HT-29 (cell line): ENCODE measurements around the gene SMYD3. TPM values are rescaled to one million over a fixed set of nuclear protein-coding genes. Genes with fewer than 3 reads are reported as not detected.
A peak's percentile ranks its signal among the peaks of the same experiment; 100 is the strongest.
"Not testable (repeated sequence)": the region's sequence is repeated elsewhere in the genome, so short reads cannot be mapped to it uniquely, and the experiment has no call there.

Source experiments
- DNase-seq: peaks from one replicate; pipeline ENCODE4 v3.0.0-alpha.2; 2015; ENCODE audit warnings: low spot score
- total RNA-seq: library from RNA; depleted of rRNA; stranded (reverse); fragments of >200 nt; shearing (Covaris generic); gene quantifications from 2 replicates; pipeline ENCODE4 v1.2.3, GENCODE V29; 2014

The SMYD3 gene
- total RNA-seq, 1 experiment from 2014 or later, result 24.3 TPM

- DNase-seq, result no peak
Measured at GRCh38 chr1:245742896-245743295, 764.2 kb downstream of the SMYD3 start.

GRCh38 chr1:245740336-245740735 is 766.7 kb downstream of the SMYD3 start:
- not testable (repeated sequence) for DNase-seq

GRCh38 chr1:245730801-245731200 is 776.3 kb downstream of the SMYD3 start:
- DNase-seq, result no peak

DNA sequence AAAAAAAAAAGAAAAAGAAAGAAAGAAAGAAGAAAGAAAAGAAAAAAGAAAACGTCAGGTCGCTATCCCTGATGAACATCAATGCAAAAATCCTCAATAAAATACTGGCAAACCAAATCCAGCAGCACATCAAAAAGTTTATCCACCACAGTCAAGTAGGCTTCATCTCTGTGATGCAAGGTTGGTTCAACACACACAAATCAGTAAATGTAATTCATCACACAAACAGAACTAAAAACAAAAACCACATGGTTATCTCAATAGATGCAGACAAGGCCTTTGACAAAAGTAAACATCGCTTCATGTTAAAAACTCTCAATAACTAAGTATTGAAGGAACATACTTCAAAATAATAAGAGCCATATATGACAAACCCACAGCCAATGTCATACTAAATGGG is 779.0 kb downstream of the SMYD3 start:
- not testable (repeated sequence) for DNase-seq

DNA sequence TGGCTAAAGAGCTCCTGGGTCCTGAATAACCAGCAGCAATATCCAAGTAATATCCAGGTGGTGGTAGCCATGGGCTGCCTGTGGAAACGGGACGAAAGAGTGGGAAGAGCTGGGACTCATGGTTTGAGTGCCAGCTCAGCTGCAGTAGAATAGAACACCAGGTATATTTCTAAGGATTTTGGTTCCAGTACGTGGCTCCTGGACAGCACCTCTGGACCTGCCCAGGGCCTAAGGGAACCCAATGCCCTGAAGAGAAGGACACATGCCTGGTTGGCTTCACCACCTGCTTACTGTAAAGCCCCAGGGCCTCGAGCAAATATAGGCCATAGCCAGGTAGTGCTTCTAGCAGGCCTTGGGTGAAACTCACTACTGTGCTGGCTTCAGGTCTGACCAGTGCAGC is 785.6 kb downstream of the SMYD3 start:
- no peak for DNase-seq

- DNase-seq, result no peak
Measured at GRCh38 chr1:245718951-245719350, 788.1 kb downstream of the SMYD3 start.

DNA sequence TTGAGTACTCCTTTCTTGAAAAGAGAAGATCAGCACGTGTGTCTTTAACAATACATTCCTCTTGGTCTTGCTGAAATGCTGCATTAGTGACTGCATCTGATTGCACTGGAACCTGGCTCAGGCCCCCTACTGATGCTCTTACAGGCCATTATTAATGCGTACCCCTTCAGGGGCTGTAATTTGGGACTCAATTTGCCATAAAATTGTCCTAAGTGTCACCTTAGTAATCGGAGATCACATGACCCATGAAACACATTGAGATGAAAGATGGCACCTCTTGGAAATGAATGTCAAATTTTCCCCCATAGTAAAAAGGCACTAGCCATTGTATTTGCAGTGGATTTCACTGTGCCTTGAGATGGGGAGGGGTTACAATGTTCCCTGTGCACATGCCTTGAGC is 789.0 kb downstream of the SMYD3 start:
- no peak for DNase-seq

- no peak for DNase-seq
Measured at GRCh38 chr1:245717611-245718010, 789.5 kb downstream of the SMYD3 start.

DNA sequence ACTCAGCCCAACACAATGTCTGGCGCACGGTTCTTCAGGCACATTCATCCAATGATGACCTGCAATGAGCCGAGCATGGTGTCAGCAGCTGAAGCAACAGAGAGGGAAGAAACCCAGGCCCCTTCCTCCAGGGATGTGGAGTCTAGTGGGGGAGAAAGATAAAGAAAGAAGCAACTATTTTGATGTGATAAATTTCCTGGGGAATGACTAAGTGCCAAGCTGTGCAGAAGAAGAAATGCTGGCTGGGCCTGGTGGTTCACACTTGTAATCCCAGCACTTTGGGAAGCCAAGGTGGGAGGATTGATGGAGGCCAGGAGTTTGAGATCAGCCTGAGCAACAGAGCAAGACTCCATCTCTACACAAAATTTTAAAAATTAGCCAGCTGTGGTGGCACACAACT is 790.5 kb downstream of the SMYD3 start:
- peak; percentile 11 for DNase-seq

DNA sequence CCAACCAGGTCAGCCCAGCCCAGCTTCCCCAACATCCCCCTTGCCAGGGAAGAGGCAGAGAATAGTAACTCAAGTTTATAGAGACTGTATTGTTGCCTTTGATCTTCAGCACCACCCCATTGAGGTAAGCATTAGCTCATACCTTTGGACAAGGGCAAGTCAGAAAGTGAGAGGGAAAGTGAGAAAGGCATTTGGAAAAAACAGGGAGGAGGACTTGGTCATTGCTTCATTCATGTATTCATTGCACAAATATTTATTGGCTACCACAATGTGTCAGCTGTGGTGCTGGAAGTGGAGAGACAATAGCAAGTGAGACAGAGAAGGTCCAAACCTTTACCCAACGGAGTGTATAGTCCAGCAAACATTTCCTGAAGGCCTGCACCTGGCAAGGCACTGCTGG is 791.1 kb downstream of the SMYD3 start:
- DNase-seq, result peak; percentile 90

GRCh38 chr1:245715291-245715701 is 791.8 kb downstream of the SMYD3 start:
- DNase-seq, result peak; percentile 68

DNA sequence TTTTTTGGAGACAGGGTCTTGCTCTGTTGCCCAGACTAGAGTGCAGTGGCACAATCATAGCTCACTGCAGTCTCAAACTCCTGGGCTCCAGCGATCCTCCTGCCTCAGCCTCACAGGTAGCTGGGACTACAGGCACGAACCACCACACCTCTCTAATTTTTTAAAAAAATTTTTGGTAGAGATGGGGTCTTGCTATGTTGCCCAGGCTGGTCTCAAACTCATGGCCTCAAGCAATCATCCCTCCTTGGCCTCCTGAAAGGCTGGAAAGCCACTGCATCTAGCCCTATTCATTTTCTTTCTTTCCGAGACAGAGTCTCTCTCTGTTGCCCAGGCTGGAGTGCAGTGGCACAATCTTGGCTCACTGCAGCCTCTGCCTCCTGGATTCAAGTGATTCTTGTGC is 793.1 kb downstream of the SMYD3 start:
- DNase-seq, result not testable (repeated sequence)

GRCh38 chr1:245710961-245711903 is 795.8 kb downstream of the SMYD3 start:
- DNase-seq, result no peak

- no peak for DNase-seq
Measured at GRCh38 chr1:245707941-245708340, 799.1 kb downstream of the SMYD3 start.

DNA sequence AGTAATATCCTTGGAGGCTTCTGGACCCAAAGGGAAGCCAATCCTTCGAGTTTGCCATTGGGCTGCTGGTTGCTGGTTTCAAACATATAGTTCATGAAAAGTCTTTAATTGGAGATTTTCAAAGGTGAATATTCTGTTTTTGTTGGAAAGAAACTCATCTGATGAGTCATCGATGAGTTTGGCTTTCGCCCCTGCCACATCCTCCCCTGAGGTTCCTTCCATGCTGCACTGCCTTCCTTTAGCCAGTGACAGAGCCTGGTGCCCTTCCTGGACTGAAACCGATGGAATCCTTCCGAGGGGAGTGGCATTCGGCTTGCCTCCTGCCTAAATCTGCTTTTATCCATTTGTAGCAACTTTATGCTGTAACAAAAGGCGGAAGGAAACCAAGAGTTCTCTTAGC is 802.3 kb downstream of the SMYD3 start:
- no peak for DNase-seq

- no peak for DNase-seq
Measured at GRCh38 chr1:245704341-245704740, 802.7 kb downstream of the SMYD3 start.

DNA sequence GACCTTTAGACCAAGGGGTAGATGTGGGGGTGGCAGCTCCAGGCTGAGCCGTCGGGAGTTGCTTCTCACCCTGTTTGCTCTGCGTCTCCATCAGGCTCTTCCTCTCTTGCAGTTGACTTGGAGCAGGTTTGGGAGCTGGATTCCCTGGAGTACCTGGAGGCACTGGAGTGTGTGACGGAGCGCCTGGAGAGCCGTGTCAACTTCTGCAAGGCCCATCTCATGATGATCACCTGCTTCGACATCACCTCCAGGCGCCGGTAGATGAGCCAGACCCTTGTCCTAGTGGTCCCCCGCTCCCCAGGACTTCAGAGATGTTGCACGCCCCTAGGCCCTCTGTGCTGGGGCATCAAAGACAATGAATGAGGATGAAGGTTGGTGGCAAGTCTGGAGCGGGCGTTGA is 804.7 kb downstream of the SMYD3 start:
- DNase-seq, result no peak

- DNase-seq, result no peak
Measured at GRCh38 chr1:245701631-245702030, 805.4 kb downstream of the SMYD3 start.

GRCh38 chr1:245700631-245701030 is 806.4 kb downstream of the SMYD3 start:
- DNase-seq, result no peak
